Kidney (tissue), 14 donors: Measurements from ENCODE around the gene PIK3CB. TPM values are rescaled to one million over a fixed set of nuclear protein-coding genes. Genes with fewer than 3 reads are reported as not detected.

ENCODE experiments used
- DNase-seq, 5 donors: peaks; one replicate each; pipeline ENCODE4 v3.0.0-alpha.2; 2013 to 2020
- FAIRE-seq: peaks from 2 replicates; lab custom pipeline; 2012; peaks lifted over from hg19 to GRCh38; lab: Jason Lieb, UNC
- H3K27ac ChIP-seq, 2 donors: one replicate each; pipeline ENCODE4 v1.7.0; 2013; ENCODE audit warnings: low read depth in 2 of 2, low read length in 2 of 2, inconsistent platforms in 1 of 2
- H3K27me3 ChIP-seq: one replicate; pipeline ENCODE4 v1.7.1; 2013; ENCODE audit warnings: low read length, inconsistent platforms; ENCODE audit not compliant: control insufficient read depth, insufficient read depth
- H3K36me3 ChIP-seq, 3 donors: one replicate each; pipeline versions ENCODE4 v1.7.0 to v1.7.1; 2013; ENCODE audit warnings: low read length in 3 of 3, control low read depth in 1 of 3, inconsistent platforms in 1 of 3; ENCODE audit not compliant: insufficient read depth in 3 of 3, control insufficient read depth in 2 of 3
- H3K4me1 ChIP-seq, 3 donors: one replicate each; pipeline versions ENCODE4 v1.7.0 to v1.7.1; 2013; ENCODE audit warnings: low read length in 3 of 3, inconsistent platforms in 1 of 3, low read depth in 1 of 3; ENCODE audit not compliant: control insufficient read depth in 2 of 3, insufficient read depth in 2 of 3
- H3K4me3 ChIP-seq, 3 donors: one replicate each; pipeline versions ENCODE4 v1.7.0 to v1.8.1; 2013; ENCODE audit warnings: low read length in 3 of 3, control low read depth in 1 of 3, inconsistent platforms in 1 of 3
- H3K9ac ChIP-seq, 3 donors: one replicate each; pipeline versions ENCODE4 v1.7.0 to v1.7.1; 2013; ENCODE audit warnings: low read length in 3 of 3, control low read depth in 1 of 3, inconsistent platforms in 1 of 3
- H3K9me3 ChIP-seq, 3 donors: one replicate each; pipeline versions ENCODE4 v1.7.0 to v1.7.1; 2013; ENCODE audit warnings: low read length in 3 of 3, control low read depth in 1 of 3, inconsistent platforms in 1 of 3; ENCODE audit not compliant: control insufficient read depth in 2 of 3, insufficient read depth in 1 of 3
- intact Hi-C: fragments of 100-400 bp; cut with DNase I; formaldehyde crosslinking; loops from one replicate; pipeline ENCODE4 v1.11.1; 2022
- polyA plus RNA-seq: library from polyadenylated mRNA; stranded (reverse); fragments of 350-450 nt; fragmentation: Illumina TruSeq; extraction: RNeasy Lipid Tissue Mini Kit (QIAGEN cat#74804); gene quantifications from one replicate; pipeline ENCODE4 v1.2.3, GENCODE V29; 2014; ENCODE audit warnings: low read depth, low replicate concordance; ENCODE audit not compliant: insufficient read depth
- total RNA-seq: library from RNA; stranded (reverse); fragmentation: NEBNext Ultra II Directional; extraction: Animal tissue kit (Norgen Biotek cat#: 25700); gene quantifications from one replicate; pipeline ENCODE4 v1.2.1, GENCODE V29; 2021
- TF ChIP-seq, protein P1 (sequence below): IDR thresholded peaks from 3 replicates; pipeline ENCODE4 v1.5.1; 2012; ENCODE audit warnings: mild to moderate bottlenecking, moderate library complexity, borderline replicate concordance; ENCODE audit not compliant: insufficient read depth; ENCODE audit errors: extremely low read depth
- donor health status: control.
- donor health status: control.
- donor health status: control.
- donor health status: control.
- donor health status: control.
- donor health status: DM: yes; HTN: yes; CAD: no.
- donor health status: Normal renal cell carcinoma (clear cell type).

The PIK3CB gene
- total and polyA plus RNA-seq, 2 donors from 2014 or later = 20.1 to 48.0 TPM

DNA sequence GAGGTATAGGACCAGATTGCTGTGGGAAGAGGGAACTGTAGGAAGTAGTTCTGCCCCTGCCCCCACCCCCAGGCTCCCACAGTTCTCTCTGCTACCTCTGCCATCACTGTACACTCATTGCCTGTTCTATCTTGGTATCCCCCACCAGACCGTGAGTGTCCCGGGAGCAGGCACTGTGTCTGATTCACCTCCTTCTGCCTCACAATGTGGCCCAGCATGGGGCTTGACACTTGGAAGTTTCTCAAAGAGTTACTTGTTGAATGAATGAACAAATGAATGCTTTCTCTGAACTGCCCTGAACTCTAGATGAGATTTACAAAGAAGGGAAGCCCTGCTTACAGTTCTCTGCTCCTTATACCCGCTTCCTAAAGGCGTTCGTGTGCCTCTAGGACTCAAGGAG lies 27.1 kb upstream of the PIK3CB start:
- no peaks in the 10 kb centered on the region for H3K36me3 ChIP-seq
- no peaks in the 10 kb centered on the region for H3K27me3 ChIP-seq
- H3K27ac ChIP-seq = no peak overlapping the region
- DNase-seq = no peak
- intact Hi-C loops = no loop called here
- peaks cover 0 to 10% (median 6%) of the 10 kb centered on the region in 3 donors for H3K4me1 ChIP-seq
- TF ChIP-seq, protein P1, sequence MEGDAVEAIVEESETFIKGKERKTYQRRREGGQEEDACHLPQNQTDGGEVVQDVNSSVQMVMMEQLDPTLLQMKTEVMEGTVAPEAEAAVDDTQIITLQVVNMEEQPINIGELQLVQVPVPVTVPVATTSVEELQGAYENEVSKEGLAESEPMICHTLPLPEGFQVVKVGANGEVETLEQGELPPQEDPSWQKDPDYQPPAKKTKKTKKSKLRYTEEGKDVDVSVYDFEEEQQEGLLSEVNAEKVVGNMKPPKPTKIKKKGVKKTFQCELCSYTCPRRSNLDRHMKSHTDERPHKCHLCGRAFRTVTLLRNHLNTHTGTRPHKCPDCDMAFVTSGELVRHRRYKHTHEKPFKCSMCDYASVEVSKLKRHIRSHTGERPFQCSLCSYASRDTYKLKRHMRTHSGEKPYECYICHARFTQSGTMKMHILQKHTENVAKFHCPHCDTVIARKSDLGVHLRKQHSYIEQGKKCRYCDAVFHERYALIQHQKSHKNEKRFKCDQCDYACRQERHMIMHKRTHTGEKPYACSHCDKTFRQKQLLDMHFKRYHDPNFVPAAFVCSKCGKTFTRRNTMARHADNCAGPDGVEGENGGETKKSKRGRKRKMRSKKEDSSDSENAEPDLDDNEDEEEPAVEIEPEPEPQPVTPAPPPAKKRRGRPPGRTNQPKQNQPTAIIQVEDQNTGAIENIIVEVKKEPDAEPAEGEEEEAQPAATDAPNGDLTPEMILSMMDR = no peak
- no peak overlapping the region for H3K9ac ChIP-seq
- no peak for FAIRE-seq
- H3K9me3 ChIP-seq = no peaks in the 10 kb centered on the region
- no peak overlapping the region for H3K4me3 ChIP-seq

DNA sequence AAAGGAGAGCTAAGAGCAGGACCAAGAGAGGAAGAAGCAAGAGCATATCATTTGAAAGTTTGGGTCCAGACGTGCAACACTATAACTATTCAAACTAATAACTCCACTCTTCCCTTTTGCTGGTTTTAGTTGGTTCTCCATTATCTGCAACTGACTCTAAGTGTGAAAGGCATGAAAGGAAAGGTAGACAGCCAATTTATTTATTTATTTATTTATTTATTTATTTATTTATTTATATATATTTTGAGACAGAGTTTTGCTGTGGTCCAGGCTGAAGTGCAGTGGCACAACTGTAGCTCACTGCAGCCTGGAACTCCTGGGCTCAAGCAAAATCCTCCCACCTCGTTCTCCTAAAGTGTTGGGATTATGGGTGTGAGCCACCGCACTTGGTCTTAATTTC lies 22.1 kb upstream of the PIK3CB start:
- Histone ChIP-seq H3K9me3 (no peaks in the 10 kb centered on the region), H3K9ac (no peak overlapping the region), H3K4me3 (no peak overlapping the region), H3K27me3 (no peaks in the 10 kb centered on the region), H3K36me3 (no peaks in the 10 kb centered on the region), H3K27ac (no peak overlapping the region), H3K4me1 (no peaks in the 10 kb centered on the region)
- intact Hi-C loops = no loop called here
- DNase-seq (no peak), FAIRE-seq (no peak)
- TF ChIP-seq, protein P1 = no peak

DNA sequence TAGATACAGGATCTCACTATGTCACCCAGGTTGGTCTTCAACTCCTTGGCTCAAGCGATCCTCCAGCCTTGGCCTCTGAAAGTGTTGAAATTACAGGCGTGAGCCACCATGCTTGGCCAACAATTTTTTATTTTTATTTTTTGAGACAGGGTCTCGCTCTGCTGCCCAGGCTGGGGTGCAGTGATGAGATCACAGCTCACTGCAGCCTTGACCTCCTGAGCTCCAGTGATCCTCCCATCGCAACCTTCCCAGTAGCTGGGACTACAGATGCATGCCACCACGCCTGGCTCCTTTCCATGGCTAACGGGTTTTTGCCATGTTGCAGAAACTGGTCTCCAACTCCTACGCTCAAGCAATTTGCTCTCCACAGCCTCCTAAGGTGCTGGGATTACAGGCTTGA lies 20.2 kb upstream of the PIK3CB start:
- H3K27ac ChIP-seq = no peak overlapping the region
- no peaks in the 10 kb centered on the region for H3K4me1 ChIP-seq
- H3K9ac ChIP-seq = no peak overlapping the region
- TF ChIP-seq, protein P1 = no peak
- intact Hi-C loops = no loop called here
- DNase-seq (no peak), FAIRE-seq (no peak)
- no peak overlapping the region for H3K4me3 ChIP-seq
- H3K36me3 ChIP-seq = no peaks in the 10 kb centered on the region
- H3K27me3 ChIP-seq = no peaks in the 10 kb centered on the region
- no peaks in the 10 kb centered on the region for H3K9me3 ChIP-seq

DNA sequence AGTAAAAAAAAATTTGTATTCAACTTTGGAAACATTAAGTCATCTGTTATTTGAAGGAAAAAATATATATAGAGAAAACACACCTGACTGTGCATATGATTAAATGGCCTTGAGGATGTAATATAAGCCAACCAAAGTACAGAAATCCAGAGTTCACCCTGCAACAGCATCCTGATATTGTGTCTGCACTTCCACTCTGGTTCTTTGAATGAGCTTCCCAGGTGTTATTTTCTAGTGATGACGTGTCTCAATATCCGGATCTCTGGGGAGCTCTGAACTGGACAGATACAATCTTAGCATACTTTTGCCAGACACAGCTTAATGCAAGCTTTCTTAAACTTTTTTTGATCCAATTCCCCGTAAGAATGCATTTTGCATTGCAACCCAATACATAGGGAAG lies 19.5 kb upstream of the PIK3CB start:
- Histone ChIP-seq H3K27me3 (no peaks in the 10 kb centered on the region), H3K36me3 (no peaks in the 10 kb centered on the region), H3K9ac (no peak overlapping the region), H3K9me3 (no peaks in the 10 kb centered on the region), H3K4me3 (no peak overlapping the region), H3K27ac (no peak overlapping the region), H3K4me1 (peaks cover 0 to 2% (median 0%) of the 10 kb centered on the region in 3 donors)
- FAIRE-seq (no peak), DNase-seq (no peak)
- intact Hi-C loops = no loop called here
- TF ChIP-seq, protein P1 = no peak
